Measurements from ENCODE around the gene KIF12. TPM values are rescaled to one million over a fixed set of nuclear protein-coding genes. Genes with fewer than 3 reads are reported as not detected.

KIF12 gene
- total and polyA plus RNA-seq, 2 donors (not counting 1 experiment from before 2014, with no cell fraction given) = not detected

GRCh38 chr9:114137831-114138230 lies 38.7 kb upstream of the KIF12 start:
- ChIA-PET CTCF (no interaction called here), POLR2A (no interaction called here)
- 80% methylated on average over 3 of the region's 6 CpGs for WGBS (ENCODE audit: insufficient coverage)
- peaks cover 0 to 3% (median 0%) of the 10 kb centered on the region in 3 donors for H3K9me3 ChIP-seq (ENCODE audit: control extremely low read depth in 1 of 3, control insufficient read depth in 2 of 3, insufficient read depth in 1 of 3, low read length in 2 of 3)
- DNase-seq (no peak), ATAC-seq (ENCODE audit: low read depth) (no peak)
- no peak overlapping the region for H3K9ac ChIP-seq (ENCODE audit: low read length)
- H3K4me1 ChIP-seq (ENCODE audit: control insufficient read depth in 2 of 2, insufficient read depth in 2 of 2, low read length in 2 of 2) = no peaks in the 10 kb centered on the region
- H3K4me3 ChIP-seq (ENCODE audit: control extremely low read depth in 1 of 5, extremely low read depth in 1 of 5, insufficient read depth in 1 of 5, low read depth in 2 of 5, low read length in 4 of 5) = no peak overlapping the region
- no peaks in the 10 kb centered on the region for H4K20me1 ChIP-seq (ENCODE audit: control insufficient read depth, insufficient read depth, low read length, poor library complexity, severe bottlenecking)
- no peak overlapping the region for H3K27ac ChIP-seq (ENCODE audit: low read length in 2 of 2)
- no peak overlapping the region for H3K4me3 Mint-ChIP-seq
- peaks cover 0 to 16% (median 0%) of the 10 kb centered on the region in 4 experiments for H3K27me3 ChIP-seq (replicated peaks in 1 of 4; ENCODE audit: control extremely low read depth in 1 of 4, control insufficient read depth in 3 of 4, insufficient read depth in 4 of 4, low read length in 3 of 4)
- H3K27ac Mint-ChIP-seq = no peak overlapping the region
- no peak overlapping the region for H2AFZ ChIP-seq (ENCODE audit: insufficient read depth, low read depth, low read length, poor library complexity, severe bottlenecking)
- H3K9me3 Mint-ChIP-seq (ENCODE audit: insufficient read depth) = no peaks in the 10 kb centered on the region
- H3K79me2 ChIP-seq (ENCODE audit: control insufficient read depth, insufficient read depth, low read length) = no peaks in the 10 kb centered on the region
- H3K36me3 ChIP-seq (replicated peaks in 1 of 2; ENCODE audit: control extremely low read depth in 1 of 2, control insufficient read depth in 1 of 2, extremely low read depth in 1 of 2, insufficient read depth in 2 of 2, low read length in 1 of 2) = no peaks in the 10 kb centered on the region
- intact Hi-C loops (cut with micrococcal nuclease) = no loop called here
- H3K4me1 Mint-ChIP-seq = no peaks in the 10 kb centered on the region
- TF ChIP-seq EZH2 (IDR thresholded peaks at IDR 0.05; ENCODE audit: borderline replicate concordance, insufficient read depth, low read depth, low read length, poor library complexity, severe bottlenecking) (no peak), CTCF (IDR thresholded peaks at IDR 0.05) (no peak)
- no peak overlapping the region for H3K4me2 ChIP-seq (replicated peaks; ENCODE audit: low read depth, low read length, poor library complexity, severe bottlenecking)
- peaks cover 43% of the 10 kb centered on the region for H3K27me3 Mint-ChIP-seq

- Mint-ChIP-seq H3K4me1 (no peaks in the 10 kb centered on the region), H3K9me3 (ENCODE audit: insufficient read depth) (no peaks in the 10 kb centered on the region), H3K4me3 (no peak overlapping the region), H3K27me3 (peaks cover 37% of the 10 kb centered on the region), H3K27ac (no peak overlapping the region)
- Histone ChIP-seq H3K27ac (ENCODE audit: low read length in 2 of 2) (no peak overlapping the region), H3K9me3 (ENCODE audit: control extremely low read depth in 1 of 3, control insufficient read depth in 2 of 3, insufficient read depth in 1 of 3, low read length in 2 of 3) (peaks cover 0 to 7% (median 0%) of the 10 kb centered on the region in 3 donors), H3K4me2 (replicated peaks; ENCODE audit: low read depth, low read length, poor library complexity, severe bottlenecking) (no peak overlapping the region), H4K20me1 (ENCODE audit: control insufficient read depth, insufficient read depth, low read length, poor library complexity, severe bottlenecking) (no peaks in the 10 kb centered on the region), H3K79me2 (ENCODE audit: control insufficient read depth, insufficient read depth, low read length) (no peaks in the 10 kb centered on the region), H3K4me3 (ENCODE audit: control extremely low read depth in 1 of 5, extremely low read depth in 1 of 5, insufficient read depth in 1 of 5, low read depth in 2 of 5, low read length in 4 of 5) (no peak overlapping the region), H3K4me1 (ENCODE audit: control insufficient read depth in 2 of 2, insufficient read depth in 2 of 2, low read length in 2 of 2) (no peaks in the 10 kb centered on the region), H3K36me3 (replicated peaks in 1 of 2; ENCODE audit: control extremely low read depth in 1 of 2, control insufficient read depth in 1 of 2, extremely low read depth in 1 of 2, insufficient read depth in 2 of 2, low read length in 1 of 2) (no peaks in the 10 kb centered on the region), H3K27me3 (replicated peaks in 1 of 4; ENCODE audit: control extremely low read depth in 1 of 4, control insufficient read depth in 3 of 4, insufficient read depth in 4 of 4, low read length in 3 of 4) (peaks cover 0 to 13% (median 0%) of the 10 kb centered on the region in 4 experiments), H3K9ac (ENCODE audit: low read length) (no peak overlapping the region), H2AFZ (ENCODE audit: insufficient read depth, low read depth, low read length, poor library complexity, severe bottlenecking) (no peak overlapping the region)
- ChIA-PET POLR2A (no interaction called here), CTCF (no interaction called here)
- no peak for ATAC-seq (ENCODE audit: low read depth)
- DNase-seq = no peak
- WGBS (ENCODE audit: insufficient coverage) = 71% methylated on average over 5 of the region's 5 CpGs
- TF ChIP-seq CTCF (IDR thresholded peaks at IDR 0.05) (no peak), EZH2 (IDR thresholded peaks at IDR 0.05; ENCODE audit: borderline replicate concordance, insufficient read depth, low read depth, low read length, poor library complexity, severe bottlenecking) (no peak)
- intact Hi-C loops (cut with micrococcal nuclease) = no loop called here
Observed at GRCh38 chr9:114134827-114135396, 35.8 kb upstream of the KIF12 start.
